Stimulated activated CD4-positive, alpha-beta T cell treated with anti-CD3 and anti-CD28 coated beads, Interleukin-12 subunit alpha, Interleukin-12 subunit beta, amount 100 ng/mL, for 4 hours (primary cell): Measurements from ENCODE around the gene FAM131C.
"Not testable (repeated sequence)": the region's sequence is repeated elsewhere in the genome, so short reads cannot be mapped to it uniquely, and the experiment has no call there.

Experiments used
- DNase-seq: peaks from one replicate; pipeline ENCODE4 v3.0.0-alpha.2; 2020

The FAM131C gene

DNA sequence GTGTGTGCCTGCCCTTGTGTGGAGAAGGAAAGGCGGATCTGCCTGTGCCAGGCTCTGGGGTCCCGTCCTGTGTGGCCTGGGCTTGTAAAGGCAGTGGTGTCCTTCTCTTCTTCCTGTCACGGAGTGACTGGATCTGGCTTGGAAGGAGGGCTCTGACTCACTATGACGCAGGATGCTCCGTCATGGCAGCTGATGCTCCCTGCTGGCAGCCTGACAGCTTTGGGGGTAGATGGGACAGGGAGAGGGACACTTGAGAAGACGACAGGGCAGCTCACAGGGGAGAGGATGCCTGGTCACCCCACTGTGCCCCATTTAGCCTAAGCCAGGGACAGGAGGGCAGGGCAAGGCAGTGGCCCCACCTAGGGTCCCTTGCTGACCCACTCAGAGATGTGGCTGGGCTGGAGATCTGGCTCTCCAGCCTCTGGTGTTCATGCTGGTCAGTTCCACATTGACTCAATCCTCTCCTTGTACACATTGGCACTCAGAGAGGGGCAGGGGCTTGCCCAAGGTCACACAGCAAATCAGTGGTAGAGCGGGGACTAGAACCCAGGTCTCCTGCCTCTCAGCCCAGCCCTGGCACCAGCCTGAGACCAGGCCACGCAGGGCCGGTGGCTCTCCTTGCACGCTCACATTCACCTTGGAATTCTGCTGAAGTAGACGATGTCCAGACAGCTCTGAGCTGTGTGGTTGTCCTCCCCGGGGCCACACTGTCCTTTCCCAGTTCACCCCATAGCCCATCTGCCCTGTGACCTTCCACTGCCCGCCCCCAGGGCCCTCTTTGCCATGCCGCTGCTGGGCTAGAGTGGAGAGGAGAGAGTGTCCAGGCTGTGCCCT lies 2.8 kb upstream of the FAM131C start:
- DNase-seq, result no peak

DNA sequence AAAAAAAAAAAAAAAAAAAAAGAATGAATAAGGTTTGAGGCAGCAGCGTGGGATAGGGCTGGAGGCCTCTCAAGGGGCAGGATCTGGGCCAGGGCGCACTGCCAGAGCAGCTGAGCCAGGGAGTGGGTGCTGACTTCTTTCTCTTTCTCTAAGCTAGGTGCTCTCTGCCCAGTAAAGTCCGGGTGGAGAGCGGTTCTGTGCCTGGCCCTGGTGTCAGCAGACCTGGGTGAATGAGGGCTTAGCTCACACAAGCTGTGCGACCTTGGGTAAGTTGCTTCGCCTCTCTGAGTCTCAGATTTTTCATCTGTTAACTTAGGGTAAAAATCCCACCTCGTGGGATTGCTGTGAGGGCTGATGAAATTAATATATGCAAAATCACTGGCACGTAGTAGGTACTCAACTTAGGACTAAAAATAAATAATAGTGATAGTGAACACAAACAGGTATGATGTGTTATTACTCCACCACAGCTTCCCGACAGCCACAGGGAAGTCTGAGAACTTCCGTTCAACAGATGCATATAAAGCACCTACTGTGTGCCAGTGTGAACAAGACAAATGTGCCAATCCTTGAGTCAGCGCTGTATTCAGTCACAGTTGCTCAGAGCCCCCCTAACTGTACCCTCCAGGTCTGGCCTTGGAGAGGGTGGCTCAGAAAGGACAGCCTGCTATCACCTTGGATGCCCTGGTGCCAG lies 2.0 kb upstream of the FAM131C start:
- no peak for DNase-seq

DNA sequence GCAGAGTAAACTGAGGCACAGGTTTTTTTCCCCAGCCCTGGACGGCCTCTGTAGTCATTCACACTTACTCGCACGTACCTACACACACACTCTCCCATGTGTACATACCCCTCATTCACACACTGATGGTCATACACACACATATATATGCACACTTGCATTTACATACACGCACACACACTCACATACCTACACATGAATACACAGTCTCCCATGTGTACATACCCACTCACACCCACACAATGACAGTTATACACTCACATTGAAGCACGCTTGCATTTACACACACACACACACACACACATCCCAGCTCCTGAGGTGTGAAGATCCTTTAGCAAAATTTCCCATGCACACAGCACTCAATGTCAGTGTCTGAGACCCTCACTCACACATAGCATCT lies 766 bp upstream of the FAM131C start:
- DNase-seq, result no peak

DNA sequence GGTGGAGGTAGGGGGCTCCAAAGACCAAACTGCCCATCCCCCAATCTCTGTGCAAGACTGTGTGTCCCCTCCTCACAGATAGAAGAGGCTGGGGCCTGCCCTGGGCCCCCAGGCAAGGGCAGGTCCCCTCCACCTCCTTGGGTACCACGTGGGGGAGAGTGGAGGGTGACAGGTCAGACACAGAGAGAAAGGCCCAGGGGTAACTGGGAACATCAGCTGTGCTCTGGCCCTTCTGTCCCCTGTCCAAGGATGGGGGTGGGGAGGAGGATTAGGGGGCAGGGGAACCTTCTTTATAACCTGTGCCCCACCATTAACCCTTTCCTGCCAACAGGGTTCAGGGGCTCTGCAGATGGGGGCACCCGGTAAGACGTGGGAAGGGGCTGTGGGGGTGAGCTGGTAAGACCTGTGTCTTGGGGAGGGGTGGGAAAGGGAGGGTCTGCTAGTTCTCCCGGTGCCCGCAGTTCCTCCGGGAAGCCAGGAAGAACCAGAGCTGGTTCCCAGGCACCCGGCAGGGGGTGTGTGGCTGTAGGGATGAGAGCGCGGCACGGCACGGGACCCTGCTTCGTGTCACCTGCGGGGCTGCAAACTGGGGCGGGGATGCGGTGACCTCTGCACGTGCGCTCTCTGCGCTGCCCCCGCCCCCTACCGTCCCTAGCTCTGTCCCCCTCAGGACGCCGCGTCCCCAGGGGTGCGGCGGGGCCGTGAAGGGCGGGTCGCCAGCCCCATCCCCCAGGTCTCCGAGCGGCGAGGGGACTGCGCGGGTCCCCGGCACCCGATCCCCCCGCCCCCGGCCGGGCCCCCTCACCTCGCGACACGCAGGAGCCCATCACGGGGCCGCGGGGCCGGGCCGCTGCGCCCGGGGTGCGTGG lies 601 bp downstream of the FAM131C start:
- no peak for DNase-seq

DNA sequence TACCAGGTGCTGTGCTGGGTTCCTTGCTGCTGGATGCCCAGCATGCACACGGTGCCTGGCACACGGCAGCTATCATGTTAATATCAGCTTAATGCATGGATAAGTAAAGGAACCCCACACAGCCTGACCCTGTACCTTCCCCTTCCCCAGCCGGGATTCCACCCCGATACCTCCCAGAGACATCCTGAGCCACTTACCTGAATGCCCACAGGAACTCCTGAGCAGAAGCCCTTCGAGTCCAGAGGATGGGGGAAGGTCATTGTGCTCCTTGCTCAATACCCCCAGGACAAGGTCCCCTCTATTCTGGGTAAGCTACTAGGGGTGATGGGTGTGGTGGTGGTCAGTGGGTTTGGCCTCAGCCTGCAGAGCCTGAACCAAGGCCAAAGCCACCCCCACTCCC lies 1.4 kb downstream of the FAM131C start:
- no peak for DNase-seq

DNA sequence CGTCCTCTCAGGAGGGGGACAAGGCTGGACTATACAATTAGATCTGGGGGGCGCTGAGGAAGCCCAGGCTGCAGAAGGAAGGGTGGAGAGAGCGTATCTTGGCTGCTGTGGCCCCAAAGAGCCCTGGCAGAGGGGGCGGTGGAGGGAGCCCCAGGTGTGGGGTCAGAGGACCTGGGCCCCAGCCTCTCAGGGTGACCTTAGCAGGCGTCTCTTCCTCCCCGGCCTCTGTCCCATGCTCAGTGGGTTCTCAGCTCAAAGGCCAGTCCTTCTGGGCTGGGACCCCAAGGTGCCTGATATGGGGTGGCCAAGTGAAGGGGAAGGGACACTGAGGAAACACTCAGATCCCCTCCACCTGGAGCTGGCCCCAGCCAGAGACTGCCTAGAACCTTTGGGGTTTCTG lies 1.8 kb downstream of the FAM131C start:
- DNase-seq, result no peak

DNA sequence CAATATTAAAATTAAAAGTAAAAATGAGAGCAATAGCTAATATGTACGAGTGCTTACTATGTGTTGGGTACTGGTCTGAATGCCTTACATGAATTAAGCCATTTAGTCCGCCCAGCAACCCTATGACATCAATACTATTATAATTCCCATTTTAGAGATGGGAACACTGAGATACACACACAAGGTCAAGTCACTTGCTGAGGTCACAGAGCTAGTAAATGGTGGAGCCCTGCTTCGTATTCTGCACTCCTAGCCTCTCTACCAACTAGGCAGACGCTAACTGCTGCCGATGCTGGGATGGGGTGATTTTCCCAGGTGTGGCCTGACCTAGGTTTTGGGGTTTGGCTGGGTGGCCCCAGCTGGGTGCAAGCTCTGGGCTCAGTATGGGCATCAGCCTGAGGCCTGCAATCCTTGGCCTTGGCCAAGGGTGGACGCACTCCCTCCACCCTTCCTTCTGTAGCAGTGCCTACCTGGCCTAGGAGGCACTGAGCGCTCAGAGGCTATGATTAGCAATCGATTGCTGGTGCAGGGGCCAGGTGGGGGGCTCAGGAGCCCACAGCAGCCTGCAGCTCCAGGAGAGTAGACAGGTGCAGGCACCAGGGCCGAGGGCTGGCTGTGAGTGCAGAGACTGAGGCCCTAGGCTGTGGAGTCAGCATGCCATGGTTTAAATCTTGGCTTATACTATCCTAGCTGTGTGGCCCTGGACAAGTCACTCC lies 2.7 kb downstream of the FAM131C start:
- no peak for DNase-seq

DNA sequence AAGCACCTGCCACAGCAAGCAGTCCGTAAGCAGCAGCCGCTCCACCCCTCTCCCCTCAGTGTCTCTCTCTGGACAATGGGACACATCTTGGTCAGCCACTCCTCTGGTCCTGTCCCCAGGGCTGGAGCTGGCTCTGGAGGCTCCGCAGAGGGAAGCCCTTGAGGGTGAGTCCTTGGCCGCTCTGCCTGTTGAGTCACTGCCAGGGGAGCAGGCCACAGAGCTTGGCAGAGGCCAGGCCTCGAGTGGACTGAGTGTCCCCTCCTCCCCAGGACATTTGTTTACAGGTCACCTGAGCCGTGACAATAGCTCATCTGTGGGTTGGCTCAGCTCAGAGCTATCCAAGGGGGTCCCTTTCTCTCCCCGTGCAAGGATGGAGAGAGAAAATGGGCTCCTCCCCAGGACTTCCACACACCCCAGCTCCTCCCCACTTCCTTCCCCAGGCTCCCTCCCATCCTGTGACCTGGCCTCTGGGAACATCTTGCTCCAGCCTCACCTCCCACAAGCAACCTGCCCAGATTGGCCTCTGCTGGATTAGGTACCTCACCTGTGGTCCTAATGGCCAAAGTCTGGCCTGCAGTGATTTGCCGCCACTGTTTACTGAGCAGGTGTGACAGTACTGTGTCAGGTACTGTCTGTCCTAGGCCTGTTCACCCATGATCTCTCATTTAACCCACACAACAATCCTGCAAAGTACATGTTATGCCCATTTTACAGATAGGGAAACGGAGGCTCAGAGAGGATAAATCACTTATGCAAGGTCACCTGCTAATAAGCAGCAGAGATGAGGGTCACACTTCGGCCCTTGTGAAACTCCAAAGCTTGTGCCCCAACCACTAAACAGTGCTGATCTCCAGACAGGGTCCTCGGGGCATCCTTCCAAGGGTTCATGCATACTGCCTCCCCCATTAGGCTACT lies 4.8 kb downstream of the FAM131C start:
- no peak for DNase-seq

DNA sequence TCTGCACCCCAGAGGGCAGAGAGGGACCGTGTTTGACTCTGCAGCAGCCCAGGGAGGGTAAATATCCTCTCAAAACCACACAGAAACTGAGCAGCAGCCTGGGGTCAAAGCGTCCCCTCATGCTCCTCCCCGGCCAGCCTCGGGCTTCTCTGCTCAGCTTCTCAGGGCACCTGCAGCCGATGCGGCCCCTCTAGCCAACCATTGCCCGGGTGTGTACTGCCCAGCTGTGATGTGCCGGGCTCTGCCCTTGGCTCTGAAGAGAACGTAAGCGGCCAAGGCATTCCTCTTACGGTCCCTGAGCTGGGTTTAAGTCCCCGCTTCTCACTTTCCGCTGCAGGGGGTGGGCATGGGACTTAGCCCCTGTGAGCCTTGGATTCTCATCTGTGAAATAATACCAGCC lies 5.5 kb downstream of the FAM131C start:
- DNase-seq, result no peak

DNA sequence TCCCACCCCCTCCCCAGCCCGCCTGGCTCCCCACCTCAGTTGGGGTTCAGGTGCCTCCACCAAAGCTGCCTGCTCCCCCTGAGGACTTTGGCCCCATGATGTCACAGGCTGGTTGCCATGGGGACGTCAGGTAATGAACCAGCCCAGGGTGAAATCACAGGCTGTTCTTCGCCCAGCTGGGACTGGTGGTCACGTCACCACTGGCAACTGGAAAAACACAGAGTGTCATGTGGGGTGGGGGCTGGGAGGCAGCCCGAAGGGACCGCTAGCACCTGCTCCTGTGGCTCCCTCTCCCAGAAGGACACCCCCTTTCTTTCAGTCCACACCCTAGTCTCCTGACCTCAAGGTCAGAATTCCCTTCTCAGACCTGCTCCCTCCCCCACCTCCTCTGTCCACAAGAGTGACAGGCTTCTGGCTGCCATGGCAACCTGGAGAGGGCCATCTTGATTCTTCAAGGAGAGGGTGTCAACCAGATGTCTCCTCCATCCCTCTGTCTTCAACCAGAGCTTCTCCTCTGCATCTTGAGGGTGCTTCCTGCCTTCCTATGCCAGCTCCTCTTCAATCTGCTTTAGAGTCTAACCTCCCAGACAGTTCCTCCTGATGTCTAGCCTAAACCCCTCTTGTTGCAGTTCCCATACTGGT lies 6.2 kb downstream of the FAM131C start:
- no peak for DNase-seq

DNA sequence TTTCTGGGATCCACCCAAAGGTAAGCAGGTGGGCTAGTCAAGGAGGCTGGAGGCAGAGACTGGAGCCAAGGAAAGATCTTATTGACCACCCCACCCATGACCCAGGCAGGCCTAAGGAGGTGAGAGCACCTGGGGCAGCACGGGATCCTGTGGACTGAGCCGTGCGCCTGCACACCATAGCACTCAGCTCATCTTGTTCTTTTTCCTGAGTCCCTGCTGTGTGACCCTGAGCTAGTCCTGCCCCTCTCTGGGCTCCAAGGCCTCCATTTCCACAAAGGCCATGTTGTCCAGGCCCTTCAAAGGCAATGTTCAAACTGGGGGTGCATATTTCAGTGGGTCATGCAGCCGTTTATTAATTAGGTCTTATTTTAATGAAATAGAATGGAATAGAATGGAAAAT lies 7.2 kb downstream of the FAM131C start:
- DNase-seq, result no peak

DNA sequence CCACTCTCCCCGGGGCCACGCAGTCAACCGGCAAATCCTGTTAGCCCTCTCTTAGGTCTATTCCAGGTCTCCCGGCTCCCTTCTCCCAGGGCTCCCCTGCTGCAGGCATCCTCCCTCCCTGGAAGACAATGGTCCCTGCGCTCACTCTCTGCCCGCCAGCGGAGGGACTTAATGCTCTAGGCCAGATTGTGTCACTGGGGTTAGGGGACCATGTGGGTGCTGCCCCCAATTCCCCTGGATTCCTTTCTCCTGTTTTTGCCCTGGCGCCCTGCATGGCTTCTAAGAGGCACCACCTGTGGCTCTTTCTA lies 8.2 kb downstream of the FAM131C start:
- DNase-seq, result no peak

DNA sequence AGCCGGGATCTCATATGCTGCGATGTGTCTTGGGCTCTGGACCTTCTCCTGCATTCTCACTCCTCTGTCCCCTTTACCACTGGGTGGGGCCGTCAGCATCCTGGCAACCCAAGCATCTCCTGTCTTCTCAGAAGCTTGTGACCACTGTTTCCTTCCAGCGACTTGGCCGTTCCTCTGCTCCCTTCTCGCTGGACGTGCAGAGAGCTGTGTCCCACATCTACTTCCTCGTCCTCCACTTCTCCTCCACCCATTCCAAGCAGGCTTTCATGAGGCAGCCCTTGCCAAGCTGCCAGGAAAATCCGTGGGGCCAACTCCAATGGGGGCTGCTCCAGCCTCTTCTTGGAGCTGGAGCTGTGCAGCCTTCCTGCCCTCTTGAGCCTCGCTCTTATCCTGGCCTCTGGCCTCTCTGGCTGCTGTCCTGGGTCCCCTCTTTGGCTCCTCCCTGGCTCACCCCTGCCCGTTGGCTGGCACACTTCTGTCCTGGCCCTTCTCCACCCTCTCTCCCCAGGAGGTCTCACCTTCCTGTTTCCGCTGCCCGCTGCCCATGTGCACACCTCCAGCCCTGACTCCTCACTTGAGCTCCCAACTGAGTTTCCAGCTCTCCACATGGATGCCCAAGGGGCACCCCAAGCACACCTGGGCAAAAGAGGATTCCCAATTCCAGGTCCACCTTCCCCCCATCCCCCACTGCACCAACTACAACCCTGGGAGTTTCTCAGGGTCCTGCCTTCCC lies 8.7 kb downstream of the FAM131C start:
- DNase-seq, result no peak

DNA sequence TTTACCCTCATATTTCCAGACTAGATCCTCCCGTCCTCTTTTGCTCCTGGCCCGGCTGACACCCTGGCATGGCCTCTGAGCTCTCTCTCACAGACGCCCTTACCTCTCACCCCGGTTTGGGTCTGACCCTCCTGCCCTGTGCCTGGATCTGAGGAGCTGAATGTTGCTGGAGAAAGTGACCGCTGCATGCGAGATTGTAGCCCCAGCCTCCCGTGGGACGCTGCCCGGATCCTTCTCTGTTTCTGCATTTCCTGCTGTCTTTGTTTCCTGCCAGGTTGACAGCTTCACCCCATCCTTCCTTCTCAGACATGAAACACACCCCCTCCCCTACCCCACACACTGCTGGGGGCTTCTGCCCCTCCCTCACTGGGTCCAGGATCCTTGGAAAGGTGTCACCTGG lies 9.5 kb downstream of the FAM131C start:
- no peak for DNase-seq

DNA sequence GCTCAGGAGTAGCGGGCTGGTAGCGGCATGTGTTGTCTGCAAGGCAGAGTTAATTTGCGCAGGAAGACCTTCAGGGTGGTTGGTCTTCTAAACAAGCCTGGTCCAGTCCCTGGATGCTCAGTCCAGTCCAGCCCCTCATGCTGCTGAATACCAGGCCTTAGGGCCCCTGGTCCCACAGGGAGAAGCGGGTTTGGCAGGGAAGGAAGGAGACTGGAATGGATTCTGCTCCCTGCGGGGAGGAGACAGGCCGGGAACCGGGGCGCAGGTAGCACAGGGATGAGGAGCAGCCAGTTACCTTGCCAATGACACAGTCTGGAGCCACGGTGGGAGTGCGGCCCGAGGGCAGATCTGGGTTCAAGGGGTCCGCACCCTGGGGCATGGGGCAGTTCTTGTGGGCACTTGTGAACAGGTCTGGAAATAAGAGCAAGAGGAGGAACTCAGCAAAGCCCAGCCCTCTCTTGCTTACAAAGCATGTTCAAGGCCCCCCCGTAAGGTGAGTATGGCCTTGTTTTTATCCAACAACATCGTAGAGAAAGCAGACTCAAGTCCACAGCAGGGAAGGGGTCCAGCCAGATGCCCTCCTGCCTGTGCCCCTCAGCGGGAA lies 10.1 kb downstream of the FAM131C start:
- DNase-seq, result no peak

DNA sequence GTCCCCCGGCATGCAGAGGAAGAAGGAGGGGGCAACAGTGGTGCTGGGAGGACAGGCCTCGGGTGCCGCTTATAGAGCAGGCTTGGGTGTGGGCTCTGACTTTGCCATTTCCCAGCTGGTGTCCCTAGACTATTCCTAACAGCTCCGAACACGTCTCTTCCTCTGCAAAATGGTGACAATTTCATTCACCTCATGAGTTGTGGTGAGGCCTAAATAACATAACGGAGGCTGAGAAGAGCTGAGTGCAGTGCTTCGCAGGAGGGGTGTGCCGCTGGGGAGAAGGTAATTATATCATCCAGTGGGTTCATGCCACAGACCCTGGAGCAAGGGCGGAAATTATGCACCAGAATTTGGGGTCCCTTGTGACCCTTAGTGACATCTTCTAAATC lies 10.8 kb downstream of the FAM131C start:
- DNase-seq, result not testable (repeated sequence)

DNA sequence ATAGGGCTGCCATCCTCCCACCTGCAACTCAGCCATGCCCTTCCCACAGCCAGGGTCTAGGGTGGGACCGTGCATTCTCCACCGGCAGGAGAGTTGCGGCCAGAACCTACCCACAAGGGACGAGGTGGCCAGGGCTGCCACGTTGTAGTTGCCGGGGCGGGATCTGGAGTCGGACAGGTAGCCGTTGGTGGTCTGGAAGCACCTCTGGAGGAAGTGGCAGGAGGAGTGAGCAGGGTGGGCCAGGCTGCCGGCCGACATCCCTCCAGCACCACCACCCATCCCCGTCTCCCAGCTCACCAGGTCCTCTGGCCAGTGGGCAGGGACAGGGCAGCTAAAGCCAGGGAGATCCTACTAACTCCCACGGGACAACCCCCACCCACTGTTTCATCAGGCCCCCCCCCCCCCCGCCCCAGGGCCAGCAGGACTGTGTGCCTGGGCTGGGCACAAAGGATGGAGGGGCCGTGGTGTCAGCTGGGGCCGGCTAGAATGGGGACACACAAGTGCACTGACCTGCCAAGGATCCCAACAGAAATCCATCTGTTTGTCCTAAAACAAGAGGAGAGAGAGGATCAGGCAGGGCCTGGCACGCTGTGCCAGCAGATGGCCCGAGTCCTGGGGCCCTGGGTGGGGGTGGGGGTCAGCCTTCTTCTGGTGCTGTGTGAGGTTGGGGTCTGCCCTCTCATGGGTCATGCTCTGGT lies 11.3 kb downstream of the FAM131C start:
- DNase-seq, result not testable (repeated sequence)

DNA sequence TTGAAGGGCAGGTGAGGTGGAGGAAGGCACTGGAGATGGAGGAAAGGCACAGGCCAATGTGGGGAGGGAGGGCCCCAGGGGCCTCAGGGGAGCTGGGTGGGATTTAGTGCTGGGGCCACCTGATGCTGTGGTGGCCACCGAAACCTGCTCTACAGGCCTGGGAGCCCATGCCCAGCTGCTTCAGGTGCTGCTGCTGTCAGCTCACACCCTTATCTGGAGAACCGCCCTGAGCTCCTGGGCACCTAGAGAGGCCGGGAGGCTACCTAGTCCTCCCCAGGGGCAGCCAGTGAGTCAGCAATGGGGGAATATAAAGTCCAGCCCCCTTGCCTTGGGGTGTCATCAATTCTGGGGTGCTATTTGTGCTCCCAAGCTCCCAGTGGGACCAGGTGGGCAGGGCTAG lies 12.2 kb downstream of the FAM131C start:
- no peak for DNase-seq

DNA sequence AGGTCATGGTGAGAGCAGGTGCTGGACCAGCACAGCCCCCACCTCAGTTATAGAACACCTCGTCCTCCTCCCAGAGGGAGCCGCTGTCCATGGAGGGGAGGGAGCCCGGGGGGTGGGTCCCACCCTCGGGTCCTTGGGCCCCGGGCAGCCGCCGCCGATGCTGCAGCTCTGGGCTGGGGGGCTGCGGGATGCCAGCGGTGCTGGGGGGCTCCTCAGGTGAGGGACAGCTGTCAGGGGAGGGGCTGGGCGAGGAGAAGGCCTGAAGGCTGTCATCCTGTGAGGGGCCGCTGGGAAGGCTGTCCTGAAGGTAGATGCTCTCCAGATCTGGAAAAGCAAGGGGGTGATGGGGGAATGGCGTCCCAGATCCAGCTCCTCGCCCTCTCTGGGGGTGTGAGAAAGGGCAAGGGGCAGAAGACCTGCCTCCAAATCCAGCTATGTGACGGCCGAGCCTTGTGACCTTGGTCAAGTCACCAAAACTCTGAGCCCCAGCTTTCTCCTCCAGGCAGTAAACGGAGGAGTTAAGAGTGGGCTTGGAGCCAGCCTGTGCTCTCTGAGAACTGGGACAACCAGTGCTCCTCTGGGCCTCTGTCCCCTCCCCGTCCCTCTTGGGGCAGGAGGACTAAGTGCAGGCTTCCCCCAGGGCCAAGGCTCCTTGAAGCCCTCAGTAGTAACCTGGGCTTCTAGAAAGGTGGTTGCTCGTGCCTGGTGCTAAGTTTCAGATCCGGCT lies 14.9 kb downstream of the FAM131C start:
- not testable (repeated sequence) for DNase-seq
